ENCODE measurements around the gene PACS1. TPM values are rescaled to one million over a fixed set of nuclear protein-coding genes. Genes with fewer than 3 reads are reported as not detected.

Gene PACS1
- polyA plus RNA-seq, 1 experiment, result 27.1 TPM

GRCh38 chr11:66258473-66258893 is 188.4 kb downstream of the PACS1 start:
- Histone ChIP-seq H3K27ac (ENCODE audit: low read depth, low read length) (no peak overlapping the region), H3K4me3 (ENCODE audit: low read depth, low read length) (peak overlapping the region; percentile 87), H3K27me3 (ENCODE audit: control insufficient read depth, insufficient read depth, low read length) (no peaks in the 10 kb centered on the region), H3K9me3 (ENCODE audit: control insufficient read depth, insufficient read depth, low read length) (no peaks in the 10 kb centered on the region; the same call in 1 of the 2 replicates)
- TF ChIP-seq CTCF (IDR thresholded peaks at IDR 0.05; ENCODE audit: low read depth, low read length), result no peak
- ChIA-PET POLR2A (interaction anchor here (0.6 to 2.4 kb wide), 5 partner anchors 9 to 207 kb away, joined by 3 to 13 read pairs (median 4); partner anchors contain the start of genes RAB1B, RIN1, SF3B2 and YIF1A), CTCF (interaction anchor here (0.6 to 1.6 kb wide), 10 partner anchors 11 to 205 kb away, joined by 3 to 10 read pairs (median 4); no protein-coding TSS in a partner anchor)
- DNase-seq (ENCODE audit: low read depth, low spot score), result no peak

DNA sequence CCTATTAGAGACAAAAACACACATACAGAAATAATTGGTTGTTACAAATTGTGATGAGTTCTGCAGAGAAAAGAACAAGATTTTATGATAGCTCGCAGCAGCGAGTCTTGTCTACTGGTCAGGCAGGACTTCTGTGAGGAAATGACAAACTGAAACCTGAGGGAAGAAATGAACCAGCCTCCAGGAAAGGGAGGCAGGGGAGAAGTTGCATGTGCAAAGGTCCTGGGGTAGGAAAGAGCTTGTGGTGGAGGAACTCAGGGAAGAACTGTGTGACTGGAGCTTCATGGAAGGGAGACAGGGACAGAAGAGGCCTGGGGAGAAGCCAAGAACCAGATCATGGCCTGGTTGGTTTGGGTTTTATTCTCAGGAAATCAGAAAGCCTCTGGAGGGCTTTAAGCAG is 189.2 kb downstream of the PACS1 start:
- CTCF ChIA-PET, result interaction anchor here (0.5 to 1.6 kb wide), 9 partner anchors 12 to 192 kb away, joined by 3 to 9 read pairs (median 4); no protein-coding TSS in a partner anchor
- H3K9me3 ChIP-seq (ENCODE audit: control insufficient read depth, insufficient read depth, low read length), result no peaks in the 10 kb centered on the region; the same call in 1 of the 2 replicates
- H3K4me3 ChIP-seq (ENCODE audit: low read depth, low read length), result no peak overlapping the region
- no peak overlapping the region for H3K27ac ChIP-seq (ENCODE audit: low read depth, low read length)
- POLR2A ChIA-PET, result interaction anchor here (1.0 to 2.4 kb wide), 3 partner anchors 8 to 77 kb away, joined by 3 to 13 read pairs (median 4); partner anchors contain the start of genes RAB1B, RIN1 and YIF1A
- no peak for TF ChIP-seq CTCF (IDR thresholded peaks at IDR 0.05; ENCODE audit: low read depth, low read length)
- no peak for DNase-seq (ENCODE audit: low read depth, low spot score)
- no peaks in the 10 kb centered on the region for H3K27me3 ChIP-seq (ENCODE audit: control insufficient read depth, insufficient read depth, low read length)

DNA sequence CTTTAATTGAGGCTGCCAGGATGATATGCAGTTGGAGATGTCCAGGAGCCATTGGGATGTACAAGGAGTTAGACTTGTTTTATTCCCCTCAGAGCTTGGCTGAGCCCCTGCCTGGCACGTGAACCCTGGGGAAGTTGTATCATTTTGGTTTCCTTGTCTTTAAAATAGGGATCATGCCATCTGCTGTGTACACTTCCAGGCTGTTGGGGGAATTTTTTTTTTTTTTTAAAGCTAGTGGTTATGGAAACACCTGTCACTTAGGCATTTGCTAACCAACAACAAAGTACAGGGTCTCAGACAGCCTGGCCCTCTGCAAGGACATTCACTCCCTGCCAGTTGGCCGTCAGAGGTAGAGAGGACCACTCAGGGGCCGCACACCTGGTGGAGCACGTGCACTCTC is 189.9 kb downstream of the PACS1 start:
- no peak for DNase-seq (ENCODE audit: low read depth, low spot score)
- TF ChIP-seq CTCF (IDR thresholded peaks at IDR 0.05; ENCODE audit: low read depth, low read length), result no peak
- H3K27ac ChIP-seq (ENCODE audit: low read depth, low read length), result no peak overlapping the region
- H3K9me3 ChIP-seq (ENCODE audit: control insufficient read depth, insufficient read depth, low read length), result no peaks in the 10 kb centered on the region; the same call in 1 of the 2 replicates
- H3K27me3 ChIP-seq (ENCODE audit: control insufficient read depth, insufficient read depth, low read length), result no peaks in the 10 kb centered on the region
- H3K4me3 ChIP-seq (ENCODE audit: low read depth, low read length), result no peak overlapping the region
- CTCF ChIA-PET, result interaction anchor here (0.5 to 1.6 kb wide), 2 partner anchors 13 to 19 kb away, joined by 3 to 9 read pairs; no protein-coding TSS in a partner anchor
- POLR2A ChIA-PET, result interaction anchor here (2.4 kb wide), 1 partner anchor 8 kb away, joined by 13 read pairs; the partner anchor contains the start of gene RAB1B

- no peak for DNase-seq (ENCODE audit: low read depth, low spot score)
- POLR2A ChIA-PET, result no interaction called here
- TF ChIP-seq CTCF (IDR thresholded peaks at IDR 0.05; ENCODE audit: low read depth, low read length), result no peak
- Histone ChIP-seq H3K27me3 (ENCODE audit: control insufficient read depth, insufficient read depth, low read length) (no peaks in the 10 kb centered on the region), H3K4me3 (ENCODE audit: low read depth, low read length) (no peak overlapping the region), H3K9me3 (ENCODE audit: control insufficient read depth, insufficient read depth, low read length) (no peaks in the 10 kb centered on the region; the same call in 1 of the 2 replicates), H3K27ac (ENCODE audit: low read depth, low read length) (no peak overlapping the region)
- CTCF ChIA-PET, result interaction anchor here (0.6 kb wide), 1 partner anchor 50 kb away, joined by 3 read pairs; no protein-coding TSS in a partner anchor
Observed at GRCh38 chr11:66261578-66261977, 191.5 kb downstream of the PACS1 start.

DNA sequence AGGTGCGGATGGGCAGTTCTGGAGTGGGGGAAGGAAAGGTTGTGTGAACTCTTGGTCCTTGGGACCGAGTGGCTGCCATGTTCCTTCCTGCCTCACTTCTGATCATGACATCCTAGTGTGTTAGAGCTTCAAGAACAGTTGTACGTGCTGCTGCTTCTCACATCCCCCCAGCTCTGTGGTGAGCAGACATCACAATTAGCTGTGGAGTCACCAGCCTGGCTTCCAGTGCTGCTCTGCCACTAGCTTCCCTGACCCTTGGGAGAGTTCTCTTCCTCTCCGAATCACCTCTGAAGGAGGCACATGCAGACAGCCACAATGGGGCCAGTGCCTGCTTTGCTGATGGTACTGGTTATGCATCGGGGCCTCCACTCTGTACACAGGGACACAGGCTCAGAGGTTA is 192.1 kb downstream of the PACS1 start:
- POLR2A ChIA-PET, result no interaction called here
- Histone ChIP-seq H3K27ac (ENCODE audit: low read depth, low read length) (no peak overlapping the region), H3K9me3 (ENCODE audit: control insufficient read depth, insufficient read depth, low read length) (no peaks in the 10 kb centered on the region; the same call in 1 of the 2 replicates), H3K27me3 (ENCODE audit: control insufficient read depth, insufficient read depth, low read length) (no peaks in the 10 kb centered on the region), H3K4me3 (ENCODE audit: low read depth, low read length) (no peak overlapping the region)
- CTCF ChIA-PET, result no interaction called here
- DNase-seq (ENCODE audit: low read depth, low spot score), result no peak
- TF ChIP-seq CTCF (IDR thresholded peaks at IDR 0.05; ENCODE audit: low read depth, low read length), result no peak

All from AG04450 (cell line).